OCI-LY7 (cell line): Measurements from ENCODE around the gene TCAF1. TPM values are rescaled to one million over a fixed set of nuclear protein-coding genes. Genes with fewer than 3 reads are reported as not detected.
"Not testable (repeated sequence)": the region's sequence is repeated elsewhere in the genome, so short reads cannot be mapped to it uniquely, and the experiment has no call there.

Source experiments
- BruUV-seq: library from RNA; stranded (reverse); fragments of 400-500 nt; replicated peaks from 2 replicates; lab custom pipeline; 2021; lab: Mats Ljungman, UMichigan
- CTCF ChIA-PET: fragments of 300-600 bp; sonication (Branson Sonifier 250); formaldehyde crosslinking; loops from one replicate; lab custom pipeline; 2022; ENCODE audit warnings: antibody characterized with exemption; ENCODE audit not compliant: unreplicated experiment; lab: Charles Lee
- POLR2A ChIA-PET: fragments of 300-600 bp; sonication (Branson Sonifier 250); formaldehyde crosslinking; loops from one replicate; lab custom pipeline; 2022; ENCODE audit warnings: antibody characterized with exemption; lab: Charles Lee
- DNase-seq: peaks from one replicate; pipeline ENCODE4 v3.0.0-alpha.2; 2015; ENCODE audit warnings: low spot score
- H2AFZ ChIP-seq: fragments of 200-600 bp; sonication (generic), shearing (Covaris generic); 2 replicates; pipeline ENCODE4 v1.6.1; 2014; ENCODE audit warnings: mild to moderate bottlenecking, antibody characterized with exemption, low read length, moderate library complexity
- H3K27ac ChIP-seq: fragments of 200-600 bp; sonication (generic); 2 replicates; pipeline ENCODE4 v1.5.1; 2014; ENCODE audit warnings: mixed run types, low read depth, mild to moderate bottlenecking, moderate library complexity, low read length, inconsistent platforms; ENCODE audit not compliant: poor library complexity, severe bottlenecking
- H3K36me3 ChIP-seq: fragments of 200-600 bp; sonication (generic); 2 replicates; pipeline ENCODE4 v1.6.1; 2014; ENCODE audit warnings: mild to moderate bottlenecking, antibody characterized with exemption, low read length, moderate library complexity, mixed read lengths; ENCODE audit not compliant: insufficient read depth
- H3K4me1 ChIP-seq: fragments of 200-600 bp; sonication (generic); 2 replicates; pipeline ENCODE4 v1.5.1; 2014; ENCODE audit warnings: mild to moderate bottlenecking, low read length; ENCODE audit not compliant: insufficient read depth, poor library complexity, severe bottlenecking
- H3K4me2 ChIP-seq: fragments of 200-600 bp; sonication (generic); 2 replicates; pipeline ENCODE4 v1.6.1; 2014; ENCODE audit warnings: mild to moderate bottlenecking, low read length
- H3K4me3 ChIP-seq: fragments of 200-600 bp; sonication (generic); 2 replicates; pipeline ENCODE4 v1.5.1; 2014; ENCODE audit warnings: mild to moderate bottlenecking, low read depth, low read length; ENCODE audit not compliant: poor library complexity, severe bottlenecking
- H3K79me2 ChIP-seq: fragments of 200-600 bp; sonication (generic); 2 replicates; pipeline ENCODE4 v1.6.1; 2016; ENCODE audit warnings: low read depth, mild to moderate bottlenecking, low read length, moderate library complexity, mixed read lengths; ENCODE audit not compliant: insufficient read depth
- H3K9me2 ChIP-seq: fragments of 200-600 bp; sonication (generic); 2 replicates; pipeline ENCODE4 v1.6.1; 2016; ENCODE audit warnings: mild to moderate bottlenecking, low read length, mixed read lengths; ENCODE audit not compliant: insufficient read depth
- H3K9me3 ChIP-seq: fragments of 200-600 bp; sonication (generic); 2 replicates; pipeline ENCODE4 v1.6.1; 2014; ENCODE audit warnings: mild to moderate bottlenecking, mixed run types, low read length, mixed read lengths
- H4K20me1 ChIP-seq: fragments of 200-600 bp; sonication (generic); 2 replicates; pipeline ENCODE4 v1.6.1; 2014; ENCODE audit warnings: mild to moderate bottlenecking, antibody characterized with exemption, low read length, moderate library complexity, mixed read lengths; ENCODE audit not compliant: insufficient read depth
- intact Hi-C: fragments of 100-400 bp; cut with micrococcal nuclease; formaldehyde crosslinking; loops from one replicate; pipeline ENCODE4 v1.10.0; 2022; ENCODE audit not compliant: unreplicated experiment
- total RNA-seq, 2 experiments: library from RNA; depleted of rRNA in 1 of 2; stranded (reverse); fragments of >200 nt in 1 of 2; shearing (Covaris generic) in 1 of 2; gene quantifications; 2 replicates each; pipeline ENCODE4 v1.2.3, GENCODE V29; 2014 to 2022

Gene TCAF1
- total RNA-seq, 2 experiments from 2014 or later, result 3.3 to 5.5 TPM

GRCh38 chr7:143823634-143824294 is 78.2 kb downstream of the TCAF1 start:
- H3K9me2 ChIP-seq, H3K4me3 ChIP-seq, H4K20me1 ChIP-seq, BruUV-seq, intact Hi-C loops, DNase-seq, H3K4me2 ChIP-seq, POLR2A ChIA-PET, H3K79me2 ChIP-seq, H3K4me1 ChIP-seq, CTCF ChIA-PET, H2AFZ ChIP-seq, H3K36me3 ChIP-seq, H3K27ac ChIP-seq, H3K9me3 ChIP-seq: not testable (repeated sequence)

- H4K20me1 ChIP-seq, H3K4me1 ChIP-seq, H3K27ac ChIP-seq, intact Hi-C loops, H3K9me3 ChIP-seq, POLR2A ChIA-PET, H3K9me2 ChIP-seq, H2AFZ ChIP-seq, H3K79me2 ChIP-seq, H3K4me2 ChIP-seq, BruUV-seq, DNase-seq, H3K36me3 ChIP-seq, H3K4me3 ChIP-seq, CTCF ChIA-PET: not testable (repeated sequence)
These were observed 80.3 kb downstream of the TCAF1 start for GRCh38 chr7:143821392-143822277.

GRCh38 chr7:143817873-143818272 is 84.1 kb downstream of the TCAF1 start:
- H3K36me3 ChIP-seq, H3K4me1 ChIP-seq, H3K4me2 ChIP-seq, H4K20me1 ChIP-seq, H3K9me2 ChIP-seq, H3K9me3 ChIP-seq, intact Hi-C loops, H2AFZ ChIP-seq, POLR2A ChIA-PET, H3K27ac ChIP-seq, H3K79me2 ChIP-seq, DNase-seq, CTCF ChIA-PET, H3K4me3 ChIP-seq, BruUV-seq: not testable (repeated sequence)

- H3K4me3 ChIP-seq, intact Hi-C loops, BruUV-seq, H3K4me1 ChIP-seq, H3K9me2 ChIP-seq, H3K4me2 ChIP-seq, H4K20me1 ChIP-seq, H2AFZ ChIP-seq, H3K36me3 ChIP-seq, H3K79me2 ChIP-seq, DNase-seq, H3K27ac ChIP-seq, POLR2A ChIA-PET, H3K9me3 ChIP-seq, CTCF ChIA-PET: not testable (repeated sequence)
These were observed 85.4 kb downstream of the TCAF1 start for GRCh38 chr7:143816471-143817133.

GRCh38 chr7:143810639-143811038 is 91.3 kb downstream of the TCAF1 start:
- DNase-seq, BruUV-seq, H3K4me3 ChIP-seq, H3K79me2 ChIP-seq, H3K27ac ChIP-seq, H3K36me3 ChIP-seq, POLR2A ChIA-PET, H3K9me2 ChIP-seq, H3K4me1 ChIP-seq, intact Hi-C loops, CTCF ChIA-PET, H2AFZ ChIP-seq, H3K4me2 ChIP-seq, H3K9me3 ChIP-seq, H4K20me1 ChIP-seq: not testable (repeated sequence)

- intact Hi-C loops, H4K20me1 ChIP-seq, H3K36me3 ChIP-seq, H3K9me3 ChIP-seq, H3K4me2 ChIP-seq, CTCF ChIA-PET, H3K9me2 ChIP-seq, H2AFZ ChIP-seq, H3K27ac ChIP-seq, H3K4me1 ChIP-seq, H3K4me3 ChIP-seq, BruUV-seq, DNase-seq, H3K79me2 ChIP-seq, POLR2A ChIA-PET: not testable (repeated sequence)
These were observed 95.3 kb downstream of the TCAF1 start for GRCh38 chr7:143806664-143807071.
